Raji (cell line): ENCODE results near the gene SLC35F2.

Experiments
- POLR2A ChIP-seq: IDR thresholded peaks from 2 replicates; pipeline ENCODE4 v1.6.1; 2011; ENCODE audit warnings: low read depth, low read length, control low read depth; ENCODE audit not compliant: insufficient read depth

The SLC35F2 gene

GRCh38 chr11:107804211-107804610, 54.4 kb downstream of the SLC35F2 start:
- TF ChIP-seq POLR2A = no peak

GRCh38 chr11:107801641-107802040, 56.9 kb downstream of the SLC35F2 start:
- TF ChIP-seq POLR2A = no peak

GRCh38 chr11:107799218-107799859, 59.2 kb downstream of the SLC35F2 start:
- no peak for TF ChIP-seq POLR2A

GRCh38 chr11:107792049-107792443, 66.5 kb downstream of the SLC35F2 start:
- TF ChIP-seq POLR2A = no peak

GRCh38 chr11:107791343-107792048, 67.1 kb downstream of the SLC35F2 start:
- no peak for TF ChIP-seq POLR2A

DNA sequence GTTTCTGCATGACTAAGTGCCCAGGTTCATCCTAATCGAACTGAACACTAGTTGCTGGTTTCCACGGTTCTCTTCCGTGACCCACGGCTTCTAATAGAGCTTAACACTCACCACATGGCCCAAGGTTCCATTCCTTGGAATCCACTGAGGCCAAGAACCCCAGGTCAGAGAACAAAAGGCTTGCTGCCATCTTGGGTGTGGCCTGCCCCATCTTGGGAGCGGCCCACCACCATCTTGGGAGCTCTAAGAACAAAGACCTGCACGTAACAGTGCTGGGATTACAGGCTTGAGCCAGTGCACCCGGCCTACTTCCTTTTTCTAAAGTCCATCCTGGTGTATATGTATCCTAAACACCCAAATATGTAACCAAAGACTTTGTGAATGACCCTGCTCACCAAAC, 68.8 kb downstream of the SLC35F2 start:
- TF ChIP-seq POLR2A = no peak

- no peak for TF ChIP-seq POLR2A
These were observed 70.9 kb downstream of the SLC35F2 start for GRCh38 chr11:107787733-107788132.

- no peak for TF ChIP-seq POLR2A
These were observed 73.2 kb downstream of the SLC35F2 start for GRCh38 chr11:107785401-107785800.

GRCh38 chr11:107783121-107783520, 75.5 kb downstream of the SLC35F2 start:
- no peak for TF ChIP-seq POLR2A

DNA sequence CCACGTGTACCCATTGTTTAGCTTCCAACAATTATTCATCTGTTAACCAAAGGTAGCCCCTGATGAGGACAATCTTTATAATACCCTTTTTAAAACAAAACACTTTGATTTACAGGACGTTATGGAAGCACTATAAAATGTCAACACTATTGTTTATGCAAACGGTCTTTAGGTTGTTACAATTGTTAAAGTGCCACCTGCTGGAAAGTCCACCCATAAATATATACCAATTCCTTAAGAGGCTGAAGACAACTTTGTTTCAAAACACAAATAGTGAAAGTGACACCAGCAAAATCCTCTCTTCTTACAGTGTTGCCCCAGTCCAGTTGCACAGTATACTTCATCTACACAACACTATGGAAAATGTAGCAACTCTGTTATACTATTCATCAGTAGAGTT, 77.8 kb downstream of the SLC35F2 start:
- no peak for TF ChIP-seq POLR2A

DNA sequence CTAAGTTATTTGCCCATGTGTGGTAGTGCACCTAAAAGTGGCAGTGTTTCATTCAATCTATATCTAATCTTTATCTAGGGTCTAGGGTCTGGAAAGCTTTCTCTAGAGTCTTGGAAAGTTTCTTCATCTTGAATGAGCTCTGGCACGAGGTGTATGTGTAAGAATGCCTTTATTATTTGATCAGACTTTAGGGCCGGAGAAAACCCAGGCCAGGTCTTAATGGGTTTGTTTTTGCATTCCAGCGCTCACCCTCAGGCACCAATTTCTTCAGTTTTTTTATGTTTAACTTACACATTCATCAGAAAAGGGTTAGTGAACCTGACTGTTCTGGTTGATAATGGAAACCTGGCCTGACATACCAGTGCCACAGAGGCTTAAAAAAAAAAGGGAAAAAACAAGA, 78.5 kb downstream of the SLC35F2 start:
- TF ChIP-seq POLR2A = no peak

- TF ChIP-seq POLR2A = no peak
These were observed 79.6 kb downstream of the SLC35F2 start for GRCh38 chr11:107778839-107779517.

GRCh38 chr11:107777110-107777509, 81.5 kb downstream of the SLC35F2 start:
- no peak for TF ChIP-seq POLR2A

DNA sequence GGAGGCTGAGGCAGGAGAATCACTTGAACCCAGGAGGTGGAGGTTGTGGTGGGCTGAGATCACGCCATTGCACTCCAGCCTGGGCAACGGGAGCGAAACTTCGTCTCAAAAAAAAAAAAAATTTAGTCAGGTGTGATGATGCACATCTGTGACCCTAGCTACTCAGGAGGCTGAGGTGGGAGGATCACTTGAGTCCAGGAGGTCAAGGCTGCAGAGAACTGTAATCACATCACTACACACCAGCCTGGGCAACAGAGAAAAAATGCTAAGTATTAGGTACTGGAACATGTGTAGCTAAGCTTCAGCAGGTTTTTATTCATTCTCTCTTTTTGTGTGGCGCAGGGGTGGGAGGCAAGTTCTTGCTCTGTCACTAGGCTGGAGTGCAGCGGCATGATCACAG, 82.5 kb downstream of the SLC35F2 start:
- no peak for TF ChIP-seq POLR2A

- TF ChIP-seq POLR2A = no peak
These were observed 88.0 kb downstream of the SLC35F2 start for GRCh38 chr11:107770551-107770951.

DNA sequence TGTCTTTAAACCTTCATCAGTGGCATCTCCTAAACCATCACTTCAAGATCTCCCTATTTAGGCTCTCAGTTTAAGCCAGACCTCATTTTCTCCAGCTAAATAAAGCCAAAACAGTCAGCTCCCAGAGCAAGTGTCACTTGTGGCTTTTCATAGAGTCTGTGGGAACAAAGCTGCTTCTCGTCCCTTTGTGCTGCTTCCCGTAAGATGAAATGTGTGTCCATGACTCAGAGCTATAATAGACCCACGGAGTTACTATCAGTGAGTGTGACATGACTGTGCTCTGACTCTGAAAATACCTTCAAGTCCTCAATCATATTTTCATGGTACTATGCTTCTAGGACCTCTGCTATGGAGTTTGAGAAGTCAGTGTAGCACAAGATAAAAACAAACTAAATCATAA, 89.4 kb downstream of the SLC35F2 start:
- TF ChIP-seq POLR2A = no peak
